ENCODE data around the gene MAML3.

GRCh38 chr4:140005699-140006098 lies 148.3 kb downstream of the MAML3 start:
- TF ChIP-seq, protein P1, sequence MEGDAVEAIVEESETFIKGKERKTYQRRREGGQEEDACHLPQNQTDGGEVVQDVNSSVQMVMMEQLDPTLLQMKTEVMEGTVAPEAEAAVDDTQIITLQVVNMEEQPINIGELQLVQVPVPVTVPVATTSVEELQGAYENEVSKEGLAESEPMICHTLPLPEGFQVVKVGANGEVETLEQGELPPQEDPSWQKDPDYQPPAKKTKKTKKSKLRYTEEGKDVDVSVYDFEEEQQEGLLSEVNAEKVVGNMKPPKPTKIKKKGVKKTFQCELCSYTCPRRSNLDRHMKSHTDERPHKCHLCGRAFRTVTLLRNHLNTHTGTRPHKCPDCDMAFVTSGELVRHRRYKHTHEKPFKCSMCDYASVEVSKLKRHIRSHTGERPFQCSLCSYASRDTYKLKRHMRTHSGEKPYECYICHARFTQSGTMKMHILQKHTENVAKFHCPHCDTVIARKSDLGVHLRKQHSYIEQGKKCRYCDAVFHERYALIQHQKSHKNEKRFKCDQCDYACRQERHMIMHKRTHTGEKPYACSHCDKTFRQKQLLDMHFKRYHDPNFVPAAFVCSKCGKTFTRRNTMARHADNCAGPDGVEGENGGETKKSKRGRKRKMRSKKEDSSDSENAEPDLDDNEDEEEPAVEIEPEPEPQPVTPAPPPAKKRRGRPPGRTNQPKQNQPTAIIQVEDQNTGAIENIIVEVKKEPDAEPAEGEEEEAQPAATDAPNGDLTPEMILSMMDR (IDR thresholded peaks at IDR 0.05; ENCODE audit: low read depth, low read length) = no peak
- no peak for TF ChIP-seq POLR2A (IDR thresholded peaks at IDR 0.05; ENCODE audit: extremely low read depth, insufficient read length)
- TF ChIP-seq, protein P2, sequence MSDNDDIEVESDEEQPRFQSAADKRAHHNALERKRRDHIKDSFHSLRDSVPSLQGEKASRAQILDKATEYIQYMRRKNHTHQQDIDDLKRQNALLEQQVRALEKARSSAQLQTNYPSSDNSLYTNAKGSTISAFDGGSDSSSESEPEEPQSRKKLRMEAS (IDR thresholded peaks at IDR 0.05; ENCODE audit: low read depth, low read length) = no peak

Data from NB4 (cell line).